UCSD-AML1 (cell line): ENCODE measurements around the gene MICOS13.

ENCODE experiments used
- DNase-seq: peaks from one replicate; lab custom pipeline; 2025; ENCODE audit not compliant: unreplicated experiment; lab: John Stamatoyannopoulos, UW

Gene MICOS13

DNA sequence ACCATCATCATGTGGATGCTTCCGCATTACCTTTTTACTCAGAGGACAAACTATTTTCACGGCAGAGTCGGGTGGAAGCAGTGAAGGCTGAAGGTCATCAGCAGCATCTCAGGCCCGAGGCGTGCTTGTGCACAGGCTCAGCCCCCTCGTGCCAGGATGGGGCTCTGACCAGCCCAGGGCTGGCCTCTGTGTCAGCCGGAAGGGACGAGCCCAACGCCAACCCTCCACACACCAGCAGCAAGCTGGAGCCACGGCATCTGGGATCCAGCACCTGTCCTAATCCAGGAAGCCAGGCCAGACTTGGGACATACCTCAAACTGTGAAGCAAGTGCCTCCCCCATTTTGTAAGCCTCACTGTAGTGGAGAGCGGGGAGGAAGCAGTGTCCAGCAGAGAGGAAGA lies 11.1 kb downstream of the MICOS13 start:
- no peak for DNase-seq

- DNase-seq = no peak
Observed at GRCh38 chr19:5667751-5668271, 12.5 kb downstream of the MICOS13 start.

GRCh38 chr19:5666921-5667610 lies 13.2 kb downstream of the MICOS13 start:
- DNase-seq = no peak

DNA sequence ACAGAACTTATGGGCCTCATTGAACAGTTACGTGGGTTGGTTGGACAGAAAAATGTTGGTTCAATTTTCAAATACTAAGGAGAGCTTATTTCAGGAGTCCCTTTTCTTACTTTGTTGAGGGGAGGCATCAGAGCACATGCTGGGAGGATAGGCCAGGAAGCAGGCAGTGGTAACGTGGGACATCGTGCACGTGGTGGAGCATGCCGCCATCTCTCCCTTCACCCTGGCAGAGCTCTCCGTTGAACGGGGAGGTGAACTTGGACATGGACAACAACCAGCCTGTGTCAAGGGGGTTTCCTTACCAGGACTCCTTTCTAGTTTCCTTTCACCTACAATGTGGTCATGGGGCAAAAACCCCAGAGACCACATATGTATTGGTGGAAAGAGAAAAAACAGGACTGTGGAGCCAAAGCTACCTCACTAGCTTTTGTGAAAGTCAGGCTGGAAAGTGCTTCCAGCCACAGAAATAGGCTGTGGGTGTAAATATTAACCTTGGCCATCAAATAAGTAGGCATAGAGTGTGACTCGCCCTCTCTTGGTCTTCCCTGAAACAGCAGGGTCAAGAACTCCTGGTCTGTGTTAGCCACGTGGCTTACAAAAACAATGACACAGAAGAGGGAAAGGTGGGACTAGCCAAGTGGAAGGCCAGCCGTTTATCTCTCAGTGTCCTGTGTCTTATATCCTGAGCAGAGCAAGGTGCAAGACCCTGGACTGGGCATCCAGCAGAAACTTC lies 14.4 kb downstream of the MICOS13 start:
- no peak for DNase-seq

DNA sequence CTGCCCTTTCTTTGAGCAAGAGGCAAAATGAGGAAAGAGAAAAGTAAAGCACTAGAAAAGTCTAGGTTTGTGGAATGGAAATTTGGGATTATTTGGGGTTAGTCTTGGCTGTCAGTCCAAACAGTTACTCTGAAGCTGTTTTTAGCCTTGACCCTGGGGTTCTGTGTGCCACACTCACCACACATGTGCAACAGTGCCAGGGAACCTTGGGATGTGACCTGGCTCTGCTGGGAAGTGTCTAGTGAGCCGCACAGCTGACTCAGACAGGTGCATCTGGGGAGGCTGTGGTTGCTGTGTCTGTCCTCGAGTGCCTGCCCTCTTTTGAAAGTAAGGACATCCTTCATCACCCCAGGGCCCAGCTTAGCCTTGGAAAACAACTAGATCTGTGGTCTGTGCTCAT lies 15.8 kb downstream of the MICOS13 start:
- DNase-seq = no peak

DNA sequence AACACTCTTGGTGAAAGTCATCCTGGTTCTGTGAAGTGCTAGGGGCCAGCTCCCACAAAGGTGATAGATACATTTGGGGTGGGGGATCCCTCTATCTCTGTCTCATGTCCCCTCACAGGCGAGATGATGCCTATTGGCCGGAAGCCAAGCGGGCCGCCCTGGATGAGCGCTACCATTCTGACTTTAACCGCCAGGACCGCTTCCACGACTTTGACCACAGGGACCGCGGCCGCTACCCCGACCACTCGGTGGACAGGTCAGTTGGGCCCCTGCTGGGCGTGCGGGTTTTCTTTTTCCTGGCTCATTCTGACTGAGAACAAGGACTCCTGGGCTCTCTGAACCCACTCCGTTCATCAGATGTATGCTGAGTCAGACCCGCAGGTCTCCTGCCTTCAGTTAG lies 16.4 kb downstream of the MICOS13 start:
- no peak for DNase-seq

- no peak for DNase-seq
Observed at GRCh38 chr19:5661483-5661882, 18.8 kb downstream of the MICOS13 start.

DNA sequence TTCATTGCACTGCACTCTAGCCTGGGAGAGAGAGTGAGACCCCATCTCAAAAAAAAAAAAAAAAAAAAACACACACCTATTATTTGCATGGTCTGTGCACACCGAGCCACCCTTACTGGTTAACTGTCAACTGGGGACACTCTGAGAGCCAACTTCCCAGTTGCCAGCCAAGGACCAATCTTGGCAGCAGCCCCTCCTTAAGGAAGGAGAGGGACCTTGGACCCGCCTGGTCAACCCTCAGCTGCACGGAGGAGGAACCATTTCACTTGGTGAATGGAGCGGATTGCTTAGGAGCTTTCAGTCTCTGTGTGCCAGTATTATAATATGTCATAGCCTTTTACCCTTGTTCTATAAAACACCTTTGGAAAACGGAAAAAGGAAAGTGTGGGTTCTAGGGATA lies 24.9 kb downstream of the MICOS13 start:
- DNase-seq = no peak

DNA sequence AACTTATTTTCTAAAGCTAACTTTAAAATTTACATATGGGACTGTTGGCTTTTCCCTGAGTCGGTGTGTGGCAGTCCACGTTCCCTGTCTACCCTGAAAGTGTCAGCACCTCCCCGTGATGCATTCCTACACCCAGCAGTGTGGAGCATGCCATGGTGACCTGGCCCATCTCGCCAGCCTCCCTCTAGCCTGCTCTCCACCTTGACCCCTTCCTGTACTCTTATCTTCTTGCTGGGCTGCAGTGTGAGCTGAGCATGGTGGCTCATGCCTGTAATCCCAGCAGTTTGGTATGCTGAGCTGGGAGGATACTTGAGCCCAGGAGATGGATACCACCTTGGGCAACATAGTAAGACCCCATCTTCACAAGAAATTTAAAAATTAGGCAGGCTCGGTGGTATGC lies 25.4 kb downstream of the MICOS13 start:
- DNase-seq = no peak

DNA sequence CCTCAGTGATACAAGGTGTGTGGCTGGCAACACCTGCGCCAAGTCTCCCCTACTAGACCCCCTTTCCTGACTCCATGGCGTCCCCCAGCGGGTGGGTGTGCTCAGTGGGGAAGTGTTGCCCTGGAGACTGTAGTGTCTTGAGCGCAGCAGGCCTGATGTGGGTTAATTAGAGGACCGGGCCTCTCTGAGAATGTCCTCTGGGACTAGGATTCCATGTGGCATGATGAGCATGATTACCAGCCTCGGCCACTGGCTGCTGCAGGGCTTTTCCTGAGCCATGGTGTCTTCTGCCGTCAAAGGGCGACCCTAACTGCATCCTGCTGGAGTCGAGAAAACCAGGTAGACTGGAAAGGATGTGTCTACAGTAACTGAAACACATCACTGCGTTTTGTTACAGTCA lies 28.1 kb downstream of the MICOS13 start:
- DNase-seq = no peak

DNA sequence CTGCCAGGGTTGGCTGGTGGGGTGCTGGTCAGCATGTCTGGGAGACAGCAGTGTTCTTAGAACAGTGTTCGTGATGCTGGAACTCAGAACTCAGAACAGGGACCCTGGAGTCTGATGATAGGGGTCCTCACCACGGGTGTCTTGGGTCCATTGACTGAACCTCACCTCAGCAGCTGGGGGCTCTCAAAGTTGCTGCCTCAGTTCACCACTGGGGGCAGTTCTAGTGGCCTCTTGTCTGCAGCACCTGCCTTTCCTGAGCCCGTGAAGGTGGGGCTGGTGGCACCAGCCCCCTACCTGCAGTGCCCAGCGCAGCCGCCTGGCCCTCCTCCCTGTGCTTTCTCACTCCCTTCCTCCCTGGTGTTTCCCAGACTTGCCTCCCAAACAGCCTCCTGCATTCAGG lies 29.0 kb downstream of the MICOS13 start:
- DNase-seq = no peak

- DNase-seq = no peak
Observed at GRCh38 chr19:5648464-5648863, 31.9 kb downstream of the MICOS13 start.

GRCh38 chr19:5646703-5647102 lies 33.6 kb downstream of the MICOS13 start:
- no peak for DNase-seq

DNA sequence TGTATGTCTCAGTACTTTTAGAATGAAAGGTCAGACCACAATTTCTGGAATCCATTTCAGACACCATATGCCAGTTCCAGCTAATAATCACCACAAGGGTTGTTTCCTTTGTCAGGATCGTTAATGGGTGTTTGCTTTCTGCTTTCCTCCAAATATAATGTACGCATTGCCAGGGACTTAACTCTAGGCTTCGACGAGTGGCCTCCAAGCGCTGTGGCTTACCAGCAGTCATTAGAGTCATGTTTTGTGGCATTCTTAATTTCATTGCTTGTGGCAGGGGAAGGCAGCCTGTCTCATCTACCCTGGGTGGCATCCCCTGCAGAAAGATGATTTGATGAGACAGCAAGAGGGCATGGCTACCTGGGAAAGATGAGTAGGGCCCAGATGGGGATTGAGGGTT lies 34.9 kb downstream of the MICOS13 start:
- DNase-seq = no peak

GRCh38 chr19:5644037-5644436 lies 36.3 kb downstream of the MICOS13 start:
- no peak for DNase-seq

GRCh38 chr19:5643060-5643459 lies 37.3 kb downstream of the MICOS13 start:
- no peak for DNase-seq

- no peak for DNase-seq
Observed at GRCh38 chr19:5642204-5642603, 38.1 kb downstream of the MICOS13 start.

DNA sequence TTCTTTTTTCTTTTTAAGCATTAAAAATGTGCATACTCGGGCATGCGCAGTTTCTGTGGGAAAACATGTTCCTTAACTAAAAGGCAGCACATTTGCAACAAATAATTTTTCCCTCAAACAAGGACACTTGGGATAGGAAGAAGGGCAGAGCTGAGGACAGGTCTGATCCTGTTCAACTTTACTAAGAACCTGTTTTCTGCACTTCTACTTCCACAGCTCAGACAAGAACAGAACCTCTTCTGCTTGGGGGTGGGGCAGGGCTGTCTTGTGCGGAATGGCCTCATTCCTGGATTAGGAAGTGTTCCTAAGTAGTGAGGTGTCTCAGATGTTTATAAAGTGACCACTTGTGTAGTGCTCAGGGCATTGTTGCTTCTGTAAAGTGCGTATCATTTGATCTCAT lies 39.1 kb downstream of the MICOS13 start:
- DNase-seq = no peak

DNA sequence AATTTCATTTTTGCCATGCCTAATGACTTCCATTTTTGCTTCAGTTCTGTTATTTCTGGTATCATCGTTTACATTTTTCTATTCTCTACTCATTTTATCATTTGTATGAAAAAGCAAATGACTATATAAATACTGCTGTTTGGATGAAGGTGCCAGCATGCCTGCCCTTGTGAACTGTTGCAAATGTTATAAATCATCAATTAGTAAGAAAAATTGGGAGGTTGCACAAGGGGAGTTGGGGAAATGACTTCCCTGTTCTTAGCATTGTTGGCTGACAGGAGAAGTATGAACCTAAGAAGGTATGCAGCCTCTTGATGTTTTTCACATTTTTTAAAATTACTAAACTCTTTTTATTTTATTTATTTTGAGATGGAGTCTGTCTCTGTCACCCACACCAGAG lies 42.3 kb downstream of the MICOS13 start:
- no peak for DNase-seq

- DNase-seq = no peak
Observed at GRCh38 chr19:5635427-5635826, 44.9 kb downstream of the MICOS13 start.

DNA sequence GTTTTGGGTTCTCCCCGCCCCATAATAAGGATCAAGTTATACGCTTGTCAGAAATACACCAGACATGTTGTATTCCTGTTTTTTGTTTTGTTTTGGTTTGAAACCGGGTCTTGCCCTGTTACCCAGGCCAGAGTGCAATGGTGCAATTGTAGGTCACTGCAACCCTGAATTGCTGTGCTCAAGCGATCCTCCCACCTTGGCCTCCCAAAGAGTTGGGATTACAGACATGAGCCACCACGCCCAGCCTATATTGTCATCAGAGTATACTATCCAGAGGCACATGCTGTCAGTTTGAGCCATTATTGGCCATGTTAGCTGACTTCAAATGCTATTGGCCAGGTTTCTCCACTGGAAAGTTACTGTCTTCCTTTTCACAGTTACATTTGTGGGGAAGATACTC lies 47.7 kb downstream of the MICOS13 start:
- DNase-seq = no peak

GRCh38 chr19:5632241-5632612 lies 48.1 kb downstream of the MICOS13 start:
- DNase-seq = no peak
